HG03565 (cell line): Measurements from ENCODE around the gene KIAA1217.
"Not testable (repeated sequence)": the region's sequence is repeated elsewhere in the genome, so short reads cannot be mapped to it uniquely, and the experiment has no call there.

ENCODE experiments used
- ATAC-seq: cut with Tn5 transposase; IDR thresholded peaks from one replicate; pipeline ENCODE4 v1.9.1; 2021; ENCODE audit warnings: mild to moderate bottlenecking, moderate library complexity; ENCODE audit not compliant: unreplicated experiment

The KIAA1217 gene

DNA sequence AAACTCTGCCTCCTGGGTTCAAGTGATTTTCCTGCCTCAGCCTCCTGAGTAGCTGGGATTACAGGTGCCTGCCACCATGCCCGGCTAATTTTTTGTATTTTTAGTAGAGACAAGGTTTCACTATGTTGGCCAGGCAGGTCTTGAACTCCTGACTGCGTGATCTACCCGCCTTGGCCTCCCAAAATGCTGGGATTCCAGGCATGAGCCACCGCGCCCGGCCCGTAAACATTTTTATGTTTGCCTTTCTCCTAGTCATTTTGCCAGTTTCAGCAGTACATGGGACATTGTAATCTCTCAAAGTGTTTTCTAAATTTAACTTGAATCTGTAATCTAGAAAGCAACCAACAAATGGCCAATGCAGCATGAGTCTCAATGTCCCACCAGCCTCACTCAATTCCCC lies 128.8 kb downstream of the KIAA1217 start:
- ATAC-seq = not testable (repeated sequence)

DNA sequence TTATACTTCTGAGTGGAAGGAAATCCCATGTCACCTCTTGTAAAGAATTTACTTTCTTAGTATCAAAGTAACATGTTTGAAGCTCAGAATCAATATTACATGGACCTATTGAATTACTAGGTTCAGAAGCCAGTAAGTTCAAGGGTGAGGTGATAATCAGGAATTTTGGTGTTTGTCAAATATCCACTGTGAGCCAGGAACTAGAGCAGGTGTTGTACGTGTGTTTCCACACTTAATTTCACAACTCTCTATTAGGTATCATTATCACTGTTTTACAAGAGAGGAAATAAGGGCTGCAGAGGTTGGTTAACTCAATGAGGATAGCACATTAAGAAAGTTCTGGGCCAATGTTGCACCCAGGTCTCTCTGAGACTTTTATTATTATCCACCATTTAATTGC lies 130.4 kb downstream of the KIAA1217 start:
- no peak for ATAC-seq

DNA sequence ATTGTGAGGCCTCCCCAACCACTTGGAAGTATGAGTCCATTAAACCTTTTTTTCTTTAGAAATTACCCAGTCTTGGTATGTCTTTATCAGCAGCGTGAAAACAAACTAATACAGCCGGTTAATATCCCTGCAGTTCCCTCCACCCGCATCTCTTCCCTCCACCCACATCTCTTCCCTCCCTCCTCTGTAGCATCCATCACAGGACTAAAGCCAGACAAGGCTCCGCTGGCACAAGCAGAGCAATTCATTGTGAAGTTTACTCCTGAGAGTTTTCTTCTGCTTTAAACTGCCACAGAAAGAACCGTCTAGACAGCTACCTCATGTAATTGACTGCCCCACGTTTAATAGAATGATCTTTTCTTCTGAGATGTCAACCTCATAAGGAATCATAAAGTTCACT lies 131.5 kb downstream of the KIAA1217 start:
- ATAC-seq = no peak

DNA sequence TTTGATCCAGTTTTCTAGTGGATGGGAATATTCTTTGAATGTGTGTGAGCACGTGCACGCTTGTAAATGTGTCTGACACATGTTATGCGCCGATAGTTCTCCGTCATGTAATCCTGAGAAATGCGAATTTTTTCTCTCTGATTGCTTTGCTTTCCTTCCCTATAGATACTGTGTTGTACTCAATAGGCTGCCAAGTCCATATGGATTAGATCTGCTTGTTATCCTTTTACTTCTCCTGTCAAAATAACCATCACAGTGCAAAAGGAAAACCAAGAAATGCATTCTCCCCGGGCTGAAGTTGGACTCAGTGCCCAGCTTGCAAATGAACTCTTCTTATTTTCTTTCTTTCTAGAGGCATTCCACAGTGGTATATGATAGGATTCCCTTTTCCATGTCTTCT lies 131.9 kb downstream of the KIAA1217 start:
- ATAC-seq = no peak

DNA sequence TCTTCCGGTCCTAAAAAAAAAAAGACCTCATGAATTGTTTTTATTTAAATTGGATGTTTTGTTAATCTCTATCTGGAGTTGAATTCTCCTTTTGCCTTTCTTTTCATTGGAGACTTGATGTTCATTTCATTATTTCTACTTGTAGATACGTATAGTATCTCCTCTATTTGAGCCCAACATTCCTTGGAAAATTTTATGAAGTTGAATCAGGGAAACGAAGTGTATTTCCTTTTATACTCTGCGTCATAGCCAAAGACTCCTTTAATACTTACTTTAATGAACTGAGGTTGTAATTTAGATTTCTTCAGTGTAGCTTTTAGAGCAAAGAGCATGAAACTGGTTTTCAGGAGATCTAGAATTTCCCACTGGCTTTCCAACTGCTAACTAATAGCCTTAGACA lies 132.4 kb downstream of the KIAA1217 start:
- ATAC-seq = no peak

DNA sequence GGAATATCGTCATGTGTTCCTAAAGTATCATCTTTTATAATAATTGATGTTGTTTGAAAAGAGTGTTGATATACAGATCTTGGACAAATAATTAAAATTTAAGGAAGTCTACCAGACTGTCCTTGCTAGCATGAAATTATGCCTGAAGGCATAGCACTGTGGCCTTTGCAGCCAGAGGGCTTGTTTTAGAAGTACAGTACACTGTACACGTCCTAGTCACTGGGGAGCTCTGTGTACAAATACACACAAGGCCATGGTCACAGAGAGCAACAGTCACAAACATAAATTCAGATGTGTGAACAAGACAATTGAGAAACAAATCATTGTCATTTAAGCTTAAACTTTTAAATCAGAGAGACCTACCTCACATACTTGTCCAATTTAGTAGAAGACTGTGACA lies 133.0 kb downstream of the KIAA1217 start:
- ATAC-seq = no peak

DNA sequence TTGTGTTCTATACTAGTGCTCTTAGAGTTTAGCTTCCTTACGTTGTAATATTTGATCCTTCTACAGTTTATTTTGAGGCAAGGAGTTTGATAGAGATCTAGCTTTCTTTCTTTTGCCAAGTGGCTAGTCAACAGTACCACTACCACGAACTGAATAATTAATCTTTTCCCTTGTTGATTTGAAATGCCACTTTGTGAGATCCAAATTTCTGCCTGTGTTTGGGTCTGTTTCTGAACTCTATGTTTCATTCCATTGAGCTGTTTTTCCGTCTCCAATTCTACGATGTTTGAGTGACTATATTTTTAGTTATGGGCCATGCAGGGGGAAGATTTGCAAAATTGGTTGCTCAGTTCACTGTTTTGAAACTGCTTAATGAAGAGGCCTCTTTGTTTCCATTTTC lies 134.7 kb downstream of the KIAA1217 start:
- no peak for ATAC-seq

DNA sequence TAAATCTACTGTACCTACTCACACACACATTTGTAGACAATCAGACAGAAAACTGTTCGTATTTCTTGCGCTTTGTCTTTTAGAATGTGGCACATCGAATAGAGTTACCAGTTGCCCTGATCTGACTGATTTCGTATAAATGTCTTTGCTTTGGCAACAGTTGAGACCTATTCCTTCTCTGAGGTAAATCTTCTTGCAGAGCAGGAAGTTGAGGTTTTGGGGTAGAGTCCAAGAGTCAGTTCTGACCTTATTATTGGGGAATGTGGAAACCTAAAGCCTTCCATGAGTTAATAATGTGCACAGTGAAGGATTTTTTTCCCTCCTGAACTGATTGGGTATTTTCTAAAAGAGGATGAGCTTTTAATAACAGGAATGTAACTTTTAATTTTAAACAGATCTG lies 135.3 kb downstream of the KIAA1217 start:
- ATAC-seq = no peak

DNA sequence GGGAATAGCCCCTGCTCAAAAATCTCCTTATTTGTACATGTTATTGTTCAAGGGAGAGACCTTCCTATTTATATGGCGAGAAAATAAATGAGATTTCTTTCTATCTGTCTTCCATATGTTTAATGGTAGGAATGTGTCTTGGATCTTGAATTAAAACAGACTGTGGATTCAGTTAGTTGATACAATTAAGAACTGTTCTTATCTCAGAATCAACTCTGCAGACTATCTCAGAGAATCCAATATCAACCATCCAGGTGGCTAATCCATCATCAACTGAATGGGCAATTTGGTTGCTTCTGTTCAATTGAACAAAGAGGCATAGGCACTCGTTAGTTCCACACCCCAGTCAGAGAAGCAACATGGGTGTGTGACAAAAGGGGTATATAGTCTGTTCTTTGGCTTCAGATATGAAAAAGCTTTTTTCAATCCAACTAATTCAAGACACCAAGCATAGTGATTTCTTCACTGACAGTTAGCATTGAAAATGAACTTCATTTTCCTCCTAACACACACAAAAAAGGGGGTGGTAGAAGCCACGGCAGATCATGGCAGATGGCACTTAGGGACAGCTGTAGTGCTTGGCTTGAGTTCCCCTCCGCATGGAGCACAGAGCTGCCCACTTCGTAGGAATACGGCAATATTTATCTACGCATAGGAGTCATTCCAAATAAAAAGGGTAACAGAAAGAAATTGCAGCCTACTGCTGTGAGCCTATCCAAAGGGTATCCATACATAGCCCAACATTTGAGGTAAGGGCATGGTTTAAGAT lies 135.9 kb downstream of the KIAA1217 start:
- ATAC-seq = no peak

DNA sequence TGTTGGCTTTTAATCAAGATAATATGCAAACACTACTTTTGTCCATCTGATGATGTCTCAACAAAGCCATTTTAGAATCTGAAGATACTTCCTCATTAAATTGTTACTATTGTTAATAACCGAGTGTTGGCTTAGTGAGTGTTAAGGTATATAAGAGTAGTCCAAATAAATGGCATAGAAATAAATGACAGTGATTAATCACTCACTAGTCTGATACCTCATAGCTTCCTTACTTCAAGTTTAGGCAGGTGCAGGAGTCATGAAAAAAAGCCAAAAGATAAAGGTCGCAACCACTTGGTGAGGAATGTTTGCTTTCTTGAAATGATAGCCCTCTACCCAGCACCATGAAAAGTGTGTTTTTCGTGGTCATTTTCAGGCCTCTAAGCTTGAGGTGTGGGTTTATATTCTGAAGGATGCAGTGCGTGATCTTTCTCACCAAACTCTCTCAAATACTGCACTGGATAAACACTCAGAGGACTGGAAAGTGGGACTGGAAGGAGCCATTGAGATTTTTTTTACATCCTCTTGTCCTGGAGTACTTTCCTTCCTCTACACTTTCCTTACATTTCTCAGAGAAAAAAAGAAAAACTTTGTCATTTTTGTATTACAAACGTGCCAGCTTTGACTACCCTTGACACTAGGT lies 138.1 kb downstream of the KIAA1217 start:
- no peak for ATAC-seq

DNA sequence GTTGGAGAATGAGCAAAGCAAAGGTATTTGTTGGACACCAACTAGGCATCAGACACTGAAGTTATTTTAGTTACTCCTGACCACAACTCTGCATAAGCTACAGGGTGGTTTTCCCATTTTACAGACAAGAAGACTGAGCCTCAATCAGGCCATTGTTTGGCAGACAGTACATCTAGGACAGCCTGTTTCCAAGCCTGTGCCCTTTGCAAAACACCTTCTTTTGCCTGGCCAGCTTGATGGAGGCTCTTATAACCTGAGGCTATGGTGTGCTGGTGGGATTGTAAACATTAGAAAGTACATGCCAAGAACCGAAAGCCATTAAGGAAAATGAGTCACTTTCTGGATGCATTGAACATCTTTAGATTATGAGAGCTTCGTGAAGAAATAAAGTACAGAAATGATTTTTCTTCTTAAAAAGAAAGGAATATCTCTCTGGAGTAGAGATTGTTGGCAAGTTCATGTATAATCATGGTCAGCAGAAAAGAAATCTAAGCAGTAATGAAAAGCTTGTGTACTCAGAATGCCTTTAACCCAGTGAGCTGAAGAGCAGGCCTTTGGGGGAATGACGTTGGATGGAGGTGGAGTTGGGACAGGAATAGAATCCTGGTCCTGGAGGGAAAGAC lies 140.6 kb downstream of the KIAA1217 start:
- ATAC-seq = no peak

DNA sequence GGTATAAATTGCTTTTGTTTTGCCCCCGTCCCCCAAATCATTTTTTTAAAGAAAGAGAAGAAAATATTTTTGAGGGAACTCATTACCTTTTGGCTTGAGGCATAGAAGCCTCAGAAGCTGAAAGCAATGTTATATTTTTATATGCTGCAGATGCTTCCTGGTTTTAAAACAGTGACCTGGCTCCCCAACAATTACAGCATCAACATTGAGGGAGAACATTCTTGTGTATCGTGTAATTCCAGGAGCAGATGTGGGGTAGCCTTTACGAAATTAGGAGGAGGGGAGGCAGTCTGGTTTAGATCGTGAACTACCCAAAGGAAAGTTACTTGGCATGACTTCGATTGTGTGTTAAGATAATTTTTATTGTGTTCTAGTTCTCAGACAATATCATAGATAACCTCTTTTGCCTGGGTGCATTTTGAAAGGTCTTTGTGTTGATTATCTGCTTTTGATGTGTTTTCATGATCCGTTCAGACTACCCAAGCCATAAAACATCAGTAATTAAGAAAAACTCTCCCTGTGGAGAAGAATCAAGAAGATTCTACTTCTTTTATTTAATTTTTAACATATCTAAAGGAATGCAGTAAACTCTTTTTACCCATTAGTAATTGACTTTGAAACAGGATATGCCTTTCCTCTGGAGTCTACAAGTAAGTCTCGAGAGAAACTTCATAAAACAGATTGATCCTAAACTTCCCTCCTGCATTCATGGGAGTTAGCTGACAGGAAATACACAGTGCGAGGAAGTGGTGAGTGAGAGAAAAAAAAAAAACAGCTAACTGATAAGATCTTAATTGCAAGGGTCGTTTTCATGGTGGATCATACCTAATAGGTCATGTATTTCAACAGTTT lies 141.4 kb downstream of the KIAA1217 start:
- ATAC-seq = no peak

DNA sequence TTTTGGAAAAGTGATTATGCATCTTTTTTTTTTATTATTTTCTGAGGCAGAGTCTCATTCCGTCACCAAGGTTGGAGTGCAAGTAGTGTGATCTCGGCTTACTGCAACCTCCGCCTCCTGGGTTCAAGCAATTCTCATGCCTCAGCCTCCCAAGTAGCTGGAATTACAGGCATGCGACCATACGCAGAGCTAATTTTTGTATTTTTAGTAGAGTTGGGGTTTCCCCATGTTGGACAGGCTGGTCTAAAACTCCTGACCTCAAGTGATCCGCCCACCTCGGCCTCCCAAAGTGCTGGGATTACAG lies 141.9 kb downstream of the KIAA1217 start:
- not testable (repeated sequence) for ATAC-seq

DNA sequence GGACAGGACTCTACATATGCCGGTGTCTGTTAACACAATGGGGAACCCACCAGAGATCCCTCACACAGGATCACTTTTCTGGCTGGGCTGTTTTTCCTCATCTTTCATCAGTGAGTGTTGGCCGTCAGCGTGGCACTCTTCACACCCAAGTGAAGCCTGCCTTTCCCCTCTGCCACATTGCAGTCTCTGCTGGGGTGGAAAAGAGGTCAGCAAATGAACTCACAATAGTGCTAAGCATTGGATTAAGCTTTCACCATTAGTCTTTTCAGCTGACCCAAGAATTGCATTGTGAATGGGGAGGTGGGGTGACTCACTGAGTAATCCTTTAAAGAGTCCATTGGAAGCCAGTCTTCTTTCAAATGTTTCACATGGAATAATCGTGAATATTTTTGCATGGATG lies 143.0 kb downstream of the KIAA1217 start:
- no peak for ATAC-seq

DNA sequence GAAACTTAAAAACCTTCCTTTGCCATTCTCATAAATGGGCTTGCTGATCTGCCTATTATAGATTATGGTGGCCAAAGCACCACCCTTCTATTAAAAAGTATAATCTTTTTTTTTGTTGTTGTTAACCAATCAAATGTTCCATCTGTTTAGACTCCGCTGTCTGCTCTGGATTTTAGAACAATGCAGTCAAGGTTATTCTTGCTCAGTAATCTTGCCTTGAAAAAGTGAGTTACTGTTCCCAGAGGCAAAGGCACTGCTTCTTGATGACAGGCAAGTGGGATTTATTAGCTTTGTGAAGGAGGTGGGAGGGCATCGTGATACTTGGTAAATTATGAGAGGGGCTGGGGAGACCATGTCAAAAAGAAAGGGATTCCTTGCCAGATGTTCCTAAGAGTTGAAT lies 143.5 kb downstream of the KIAA1217 start:
- ATAC-seq = no peak

DNA sequence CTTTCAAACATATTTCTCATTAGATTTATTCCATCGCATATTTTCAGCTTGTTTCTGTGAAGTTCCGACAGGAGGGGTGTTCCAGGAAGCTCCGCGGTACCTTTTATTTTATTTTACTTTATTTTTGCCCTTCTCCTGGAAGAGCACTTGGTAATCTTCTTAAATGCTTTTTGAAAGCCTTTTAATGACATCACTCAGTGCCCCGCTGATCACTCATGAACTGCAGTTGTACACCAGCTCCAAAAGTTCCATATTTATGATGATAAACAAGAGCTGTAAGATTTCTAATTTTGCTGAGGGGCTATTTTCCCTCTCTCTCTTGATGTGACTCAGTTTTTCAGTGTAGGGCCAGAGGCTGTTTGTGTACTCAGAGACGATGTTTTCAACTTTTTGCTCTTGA lies 144.4 kb downstream of the KIAA1217 start:
- no peak for ATAC-seq

DNA sequence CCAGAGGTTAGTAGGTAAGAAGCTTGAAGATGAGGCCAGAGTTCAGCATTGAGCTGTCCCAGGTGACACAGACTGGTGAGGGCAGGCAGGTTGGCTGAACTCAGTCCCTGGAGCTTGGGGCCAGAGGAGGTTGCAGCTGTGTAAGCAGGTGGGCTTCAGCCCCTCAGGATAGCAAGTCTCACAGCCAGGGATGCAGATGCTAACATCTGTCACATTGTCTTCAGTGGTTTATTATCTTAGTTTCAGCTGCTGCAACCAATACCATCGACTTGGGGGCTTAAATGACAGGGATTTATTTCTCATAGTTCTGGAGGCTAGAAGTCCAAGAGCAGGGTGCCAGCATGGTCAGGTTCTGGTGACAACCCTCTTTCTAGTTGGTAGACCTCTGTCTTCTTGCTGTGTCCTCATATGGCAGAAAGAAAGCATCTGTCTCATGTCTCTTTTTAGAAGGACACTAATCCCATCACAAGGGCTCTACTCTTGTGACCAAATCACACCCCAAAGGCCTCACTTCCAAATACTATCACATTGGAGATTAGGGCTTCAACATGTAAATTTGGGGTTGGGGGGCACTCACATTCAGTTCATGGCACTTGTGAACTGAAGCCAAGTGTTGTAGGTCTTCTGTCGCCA lies 146.2 kb downstream of the KIAA1217 start:
- no peak for ATAC-seq

DNA sequence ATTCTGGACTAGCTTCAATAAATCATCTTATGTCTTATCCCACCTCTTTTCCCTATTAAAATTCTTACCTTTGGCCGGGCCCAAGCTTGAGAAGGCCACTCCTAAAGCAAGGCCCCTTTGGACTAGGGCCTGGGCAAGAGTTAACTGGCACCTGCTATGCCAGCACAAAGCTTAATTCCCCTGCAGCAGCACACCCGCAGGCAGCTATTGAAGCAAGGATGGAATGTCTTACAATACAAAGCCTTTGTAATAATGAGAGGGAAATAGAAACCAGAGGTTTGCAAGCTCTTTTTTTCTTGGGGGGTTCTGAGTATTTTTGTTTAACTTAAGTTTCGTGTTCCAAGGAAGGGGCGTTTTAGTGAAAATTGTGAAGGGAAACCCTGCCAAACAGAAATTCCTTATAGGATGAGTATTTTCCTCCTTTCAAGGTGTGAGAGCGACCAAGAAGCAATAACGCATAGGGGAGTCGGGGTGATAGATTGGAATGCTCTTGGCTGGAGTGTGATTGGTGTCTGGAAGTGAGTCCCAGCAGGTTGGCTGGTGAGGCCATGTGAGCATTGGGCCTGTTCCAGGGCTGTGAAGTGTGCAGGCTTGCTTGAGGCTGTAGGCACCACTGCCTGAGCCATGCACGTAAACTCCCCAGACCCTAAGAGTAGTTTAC lies 148.5 kb downstream of the KIAA1217 start:
- ATAC-seq = no peak

DNA sequence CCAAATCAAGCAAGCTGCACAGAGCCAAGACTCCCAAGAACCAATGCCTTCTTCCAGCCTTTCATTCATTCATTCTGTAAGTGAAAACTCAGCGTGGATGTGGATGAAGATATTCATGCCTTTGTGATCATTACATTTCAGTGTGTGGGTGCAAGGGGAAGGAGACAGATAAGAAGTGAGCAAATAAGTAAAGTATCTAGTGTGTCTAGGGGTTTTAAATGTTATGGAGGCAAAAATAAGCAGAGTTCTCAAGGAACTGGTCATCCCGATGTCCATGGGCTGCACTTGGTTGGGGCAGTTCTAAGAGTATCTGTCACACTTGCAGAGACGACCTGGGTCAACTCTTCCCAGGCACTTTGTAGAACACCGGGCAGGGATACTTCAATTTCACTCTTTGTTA lies 149.1 kb downstream of the KIAA1217 start:
- ATAC-seq = no peak

DNA sequence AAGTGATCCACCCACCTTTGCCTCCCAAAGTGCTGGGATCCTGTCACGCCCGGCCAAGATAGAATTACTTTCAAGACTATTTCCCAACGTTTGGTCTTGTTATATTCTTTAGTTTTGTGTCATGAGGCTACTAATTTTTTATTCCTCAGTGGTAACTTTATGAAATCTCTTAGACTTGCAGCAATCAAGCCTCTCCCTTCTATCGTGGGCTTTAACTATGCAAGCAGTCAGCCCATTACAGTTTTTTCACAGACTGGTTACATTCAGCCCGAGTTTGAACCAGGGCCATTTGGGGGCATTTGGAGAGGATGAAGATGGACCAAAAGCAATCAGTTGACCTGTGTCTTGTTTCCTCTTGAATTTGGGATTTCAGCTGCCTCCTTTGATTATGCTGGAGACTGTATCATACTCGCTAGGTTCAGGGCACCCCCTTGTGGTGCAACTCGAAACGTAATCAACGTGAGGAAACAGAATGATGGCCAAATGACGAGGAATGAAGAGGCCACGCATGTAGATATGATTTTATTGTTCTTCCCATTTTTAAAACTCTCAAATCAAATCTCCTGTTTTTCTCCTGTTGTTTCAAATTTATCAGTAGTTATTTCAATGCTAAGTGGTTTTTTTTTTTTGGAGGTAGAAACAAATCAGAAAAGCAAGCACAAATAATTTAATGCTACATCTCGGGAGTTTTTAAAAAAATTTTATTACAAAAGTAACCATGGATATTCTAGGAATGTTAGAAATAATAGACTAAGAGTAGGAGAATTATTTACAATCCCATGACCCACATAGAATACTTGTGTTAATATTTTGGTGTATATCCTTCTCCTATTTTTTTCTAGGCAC lies 151.6 kb downstream of the KIAA1217 start:
- ATAC-seq = peak; percentile 87
